ENCODE results near the gene NPAP1. TPM values are rescaled to one million over a fixed set of nuclear protein-coding genes. Genes with fewer than 3 reads are reported as not detected.
"Not testable (repeated sequence)": the region's sequence is repeated elsewhere in the genome, so short reads cannot be mapped to it uniquely, and the experiment has no call there.

Gene NPAP1
- total RNA-seq, 1 donor from 2014 or later = not detected

DNA sequence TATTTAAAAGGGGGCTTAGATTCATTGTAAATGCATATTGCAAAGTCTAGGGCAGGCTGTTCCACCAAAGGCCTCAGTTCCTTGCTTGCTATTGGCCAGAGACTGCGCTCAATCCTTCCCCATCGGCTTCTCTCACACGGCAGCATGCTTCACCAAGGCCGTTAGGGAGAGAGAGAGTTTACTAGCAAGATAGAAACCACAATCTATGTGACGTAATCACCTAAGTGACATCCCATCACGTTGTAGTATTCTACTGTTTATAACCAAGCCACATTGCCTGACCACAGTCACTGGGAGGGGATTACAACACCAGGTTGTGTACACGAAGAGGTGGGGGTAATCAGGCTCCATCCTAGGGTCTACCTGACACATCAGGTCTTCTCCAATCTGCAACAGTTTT lies 16.0 kb upstream of the NPAP1 start:
- TF ChIP-seq, protein P1, sequence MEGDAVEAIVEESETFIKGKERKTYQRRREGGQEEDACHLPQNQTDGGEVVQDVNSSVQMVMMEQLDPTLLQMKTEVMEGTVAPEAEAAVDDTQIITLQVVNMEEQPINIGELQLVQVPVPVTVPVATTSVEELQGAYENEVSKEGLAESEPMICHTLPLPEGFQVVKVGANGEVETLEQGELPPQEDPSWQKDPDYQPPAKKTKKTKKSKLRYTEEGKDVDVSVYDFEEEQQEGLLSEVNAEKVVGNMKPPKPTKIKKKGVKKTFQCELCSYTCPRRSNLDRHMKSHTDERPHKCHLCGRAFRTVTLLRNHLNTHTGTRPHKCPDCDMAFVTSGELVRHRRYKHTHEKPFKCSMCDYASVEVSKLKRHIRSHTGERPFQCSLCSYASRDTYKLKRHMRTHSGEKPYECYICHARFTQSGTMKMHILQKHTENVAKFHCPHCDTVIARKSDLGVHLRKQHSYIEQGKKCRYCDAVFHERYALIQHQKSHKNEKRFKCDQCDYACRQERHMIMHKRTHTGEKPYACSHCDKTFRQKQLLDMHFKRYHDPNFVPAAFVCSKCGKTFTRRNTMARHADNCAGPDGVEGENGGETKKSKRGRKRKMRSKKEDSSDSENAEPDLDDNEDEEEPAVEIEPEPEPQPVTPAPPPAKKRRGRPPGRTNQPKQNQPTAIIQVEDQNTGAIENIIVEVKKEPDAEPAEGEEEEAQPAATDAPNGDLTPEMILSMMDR (IDR thresholded peaks at IDR 0.05; ENCODE audit: insufficient read depth, low read length, poor library complexity, severe bottlenecking) = no peak
- Histone ChIP-seq H3K36me3 (ENCODE audit: control insufficient read depth, insufficient read depth, low read length) (no peaks in the 10 kb centered on the region), H3K27me3 (ENCODE audit: control insufficient read depth, insufficient read depth, low read length) (no peaks in the 10 kb centered on the region), H3K4me3 (ENCODE audit: low read depth, low read length) (no peak overlapping the region)
- no peak for DNase-seq (ENCODE audit: low read depth)

DNA sequence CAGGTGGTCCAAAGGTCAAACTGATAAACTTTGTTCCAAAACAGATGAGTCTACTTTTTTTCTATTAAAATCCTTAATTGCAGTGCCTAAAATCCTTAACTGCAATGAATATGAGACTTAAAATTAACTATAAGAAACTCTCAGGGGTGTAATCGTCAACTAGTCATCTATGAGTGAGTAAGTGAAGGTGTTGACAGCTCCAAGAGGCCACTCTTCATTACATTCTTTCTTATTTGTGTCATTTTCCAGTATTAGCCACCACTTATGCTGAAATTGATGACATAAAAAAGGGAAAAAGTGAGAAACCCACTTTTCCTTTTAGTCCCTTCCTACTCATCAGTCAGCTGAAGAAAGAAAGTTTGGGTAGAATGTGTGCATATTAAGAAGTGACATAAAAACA lies 12.6 kb upstream of the NPAP1 start:
- H3K27me3 ChIP-seq (ENCODE audit: control insufficient read depth, insufficient read depth, low read length) = no peaks in the 10 kb centered on the region
- DNase-seq (ENCODE audit: low read depth) = no peak
- H3K4me3 ChIP-seq (ENCODE audit: low read depth, low read length) = no peak overlapping the region
- H3K36me3 ChIP-seq (ENCODE audit: control insufficient read depth, insufficient read depth, low read length) = no peaks in the 10 kb centered on the region
- TF ChIP-seq, protein P1 (IDR thresholded peaks at IDR 0.05; ENCODE audit: insufficient read depth, low read length, poor library complexity, severe bottlenecking) = no peak

DNA sequence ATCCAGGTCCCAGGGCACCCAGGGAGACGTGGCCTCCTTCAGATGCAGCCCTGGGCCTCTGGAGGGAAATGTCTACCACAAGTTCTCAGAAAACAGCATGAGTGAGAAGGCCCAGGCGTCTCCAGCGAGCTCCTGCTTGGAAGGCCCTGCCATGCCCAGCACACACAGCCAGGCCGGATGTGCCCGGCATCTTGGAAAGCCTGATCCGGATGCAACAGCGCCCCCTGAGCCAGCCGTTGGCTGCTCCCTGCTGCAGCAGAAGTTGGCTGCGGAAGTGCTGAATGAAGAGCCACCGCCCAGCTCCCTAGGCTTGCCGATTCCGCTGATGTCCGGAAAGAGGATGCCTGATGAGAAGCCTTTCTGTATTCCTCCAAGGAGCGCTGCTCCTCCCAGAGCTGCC lies 856 bp downstream of the NPAP1 start:
- Histone ChIP-seq H3K4me3 (ENCODE audit: low read depth, low read length) (no peak overlapping the region), H3K36me3 (ENCODE audit: control insufficient read depth, insufficient read depth, low read length) (no peaks in the 10 kb centered on the region), H3K27me3 (ENCODE audit: control insufficient read depth, insufficient read depth, low read length) (no peaks in the 10 kb centered on the region)
- TF ChIP-seq, protein P1 (IDR thresholded peaks at IDR 0.05; ENCODE audit: insufficient read depth, low read length, poor library complexity, severe bottlenecking) = no peak
- DNase-seq (ENCODE audit: low read depth) = no peak

DNA sequence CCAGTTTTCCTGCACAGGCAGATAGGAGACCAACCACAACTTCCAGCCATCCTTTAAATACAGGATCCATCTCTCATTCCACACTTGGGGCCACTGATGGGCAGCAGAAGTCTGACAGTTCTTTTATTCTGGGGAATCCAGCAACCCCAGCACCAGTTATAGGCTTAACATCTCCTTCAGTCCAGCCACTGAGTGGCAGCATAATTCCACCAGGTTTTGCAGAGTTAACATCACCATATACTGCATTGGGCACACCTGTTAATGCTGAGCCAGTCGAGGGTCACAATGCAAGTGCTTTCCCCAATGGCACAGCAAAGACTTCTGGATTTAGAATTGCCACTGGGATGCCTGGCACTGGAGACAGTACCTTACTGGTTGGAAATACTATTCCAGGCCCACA lies 2.9 kb downstream of the NPAP1 start:
- Histone ChIP-seq H3K36me3 (ENCODE audit: control insufficient read depth, insufficient read depth, low read length) (no peaks in the 10 kb centered on the region), H3K27me3 (ENCODE audit: control insufficient read depth, insufficient read depth, low read length) (no peaks in the 10 kb centered on the region), H3K4me3 (ENCODE audit: low read depth, low read length) (no peak overlapping the region)
- no peak for DNase-seq (ENCODE audit: low read depth)
- TF ChIP-seq, protein P1 (IDR thresholded peaks at IDR 0.05; ENCODE audit: insufficient read depth, low read length, poor library complexity, severe bottlenecking) = no peak

DNA sequence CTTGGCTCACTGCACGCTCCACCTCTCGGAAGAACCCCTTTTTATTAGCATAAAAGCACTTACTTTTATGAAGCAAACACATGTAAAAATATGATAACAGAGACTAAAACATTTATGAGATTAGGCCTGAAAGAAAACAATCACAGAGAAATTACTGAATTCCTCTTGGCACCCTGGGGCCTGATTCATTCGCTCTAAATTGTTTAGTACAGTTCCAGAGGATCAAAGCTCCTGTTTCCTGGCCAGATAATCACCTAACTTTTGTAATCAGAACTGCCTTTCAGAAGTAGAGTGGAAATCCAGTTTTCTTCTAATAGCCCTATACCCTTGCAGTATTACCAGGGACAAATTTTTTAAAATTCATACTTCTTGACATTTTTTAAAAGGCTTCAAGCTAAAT lies 6.4 kb downstream of the NPAP1 start:
- Histone ChIP-seq H3K4me3 (ENCODE audit: low read depth, low read length) (no peak overlapping the region), H3K36me3 (ENCODE audit: control insufficient read depth, insufficient read depth, low read length) (no peaks in the 10 kb centered on the region), H3K27me3 (ENCODE audit: control insufficient read depth, insufficient read depth, low read length) (no peaks in the 10 kb centered on the region)
- DNase-seq (ENCODE audit: low read depth) = no peak
- TF ChIP-seq, protein P1 (IDR thresholded peaks at IDR 0.05; ENCODE audit: insufficient read depth, low read length, poor library complexity, severe bottlenecking) = no peak

DNA sequence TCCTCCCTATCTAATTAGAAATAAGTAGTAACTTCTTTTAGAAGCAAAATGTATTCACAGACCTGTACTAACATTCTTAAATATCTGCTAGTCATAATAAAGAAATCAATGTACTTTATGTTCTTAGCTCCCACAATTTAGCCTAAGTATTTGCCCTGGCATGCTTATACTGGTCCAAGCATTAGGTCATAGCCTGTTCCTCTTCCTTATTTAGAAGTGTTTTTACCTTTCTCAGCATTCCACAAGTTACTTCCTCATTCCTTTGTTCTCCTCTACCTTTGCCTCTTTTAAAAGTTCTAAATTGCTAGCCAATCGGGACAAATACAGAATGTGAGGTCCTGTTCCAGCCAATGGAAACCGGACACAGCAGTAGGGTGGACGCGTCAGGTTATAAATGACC lies 7.3 kb downstream of the NPAP1 start:
- not testable (repeated sequence) for DNase-seq (ENCODE audit: low read depth); H3K27me3 ChIP-seq (ENCODE audit: control insufficient read depth, insufficient read depth, low read length); H3K36me3 ChIP-seq (ENCODE audit: control insufficient read depth, insufficient read depth, low read length); H3K4me3 ChIP-seq (ENCODE audit: low read depth, low read length)

All from kidney epithelial cell (primary cell).